Mucosa of gallbladder (tissue), 1 donor: Measurements from ENCODE around the gene TMEM165. TPM values are rescaled to one million over a fixed set of nuclear protein-coding genes. Genes with fewer than 3 reads are reported as not detected.
"Not testable (repeated sequence)": the region's sequence is repeated elsewhere in the genome, so short reads cannot be mapped to it uniquely, and the experiment has no call there.

Experiments
- DNase-seq: peaks from one replicate; pipeline ENCODE4 v3.0.0-alpha.2; 2020; ENCODE audit warnings: low spot score
- total RNA-seq: library from RNA; stranded (reverse); gene quantifications from one replicate; pipeline ENCODE4 v1.2.1, GENCODE V29; 2021
- donor health status: DM: no; HTN: no; CAD: no.

TMEM165 gene, protein sequence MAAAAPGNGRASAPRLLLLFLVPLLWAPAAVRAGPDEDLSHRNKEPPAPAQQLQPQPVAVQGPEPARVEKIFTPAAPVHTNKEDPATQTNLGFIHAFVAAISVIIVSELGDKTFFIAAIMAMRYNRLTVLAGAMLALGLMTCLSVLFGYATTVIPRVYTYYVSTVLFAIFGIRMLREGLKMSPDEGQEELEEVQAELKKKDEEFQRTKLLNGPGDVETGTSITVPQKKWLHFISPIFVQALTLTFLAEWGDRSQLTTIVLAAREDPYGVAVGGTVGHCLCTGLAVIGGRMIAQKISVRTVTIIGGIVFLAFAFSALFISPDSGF
- total RNA-seq, result 98.8 TPM

DNA sequence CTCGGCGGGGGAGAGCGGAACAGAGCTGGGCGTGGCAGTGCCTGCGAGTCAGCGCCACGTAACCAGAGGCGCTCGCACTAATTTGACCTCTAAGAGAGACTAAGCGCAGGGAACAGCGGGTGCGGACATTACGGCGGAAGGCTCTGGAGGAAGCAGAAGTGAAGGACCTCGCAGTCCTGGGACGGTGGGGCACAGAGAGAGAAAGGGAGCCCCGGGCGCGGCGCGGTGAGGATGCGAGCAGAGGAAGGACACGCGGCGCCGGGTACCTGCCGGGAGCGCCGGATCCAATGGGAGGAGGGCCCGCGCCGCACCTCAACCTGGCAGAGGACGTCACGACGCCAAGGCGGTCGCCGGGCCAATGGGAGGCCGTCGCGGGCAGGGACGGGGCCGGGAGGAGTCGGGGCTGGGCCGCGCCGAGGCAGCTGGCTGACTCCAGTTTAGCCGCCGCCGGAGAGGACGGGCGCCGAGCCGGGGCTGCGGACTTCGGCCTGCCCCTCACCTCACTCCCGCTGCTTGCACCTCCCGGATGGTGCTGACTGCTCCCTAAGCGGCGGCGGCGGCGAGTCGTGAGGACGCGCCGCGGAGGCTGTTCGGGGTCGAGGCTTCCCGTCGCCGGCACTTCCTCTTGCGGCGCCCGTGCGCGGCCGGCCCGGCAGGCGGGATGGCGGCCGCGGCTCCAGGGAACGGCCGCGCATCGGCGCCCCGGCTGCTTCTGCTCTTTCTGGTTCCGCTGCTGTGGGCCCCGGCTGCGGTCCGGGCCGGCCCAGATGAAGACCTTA is at the start of gene TMEM165:
Gene TMEM165, plus strand, starts transcription at position 429 of the 779 bp plus-strand sequence. Its CDS starts 233 bp downstream, at position 662.
- DNase-seq, result peak; percentile 93

DNA sequence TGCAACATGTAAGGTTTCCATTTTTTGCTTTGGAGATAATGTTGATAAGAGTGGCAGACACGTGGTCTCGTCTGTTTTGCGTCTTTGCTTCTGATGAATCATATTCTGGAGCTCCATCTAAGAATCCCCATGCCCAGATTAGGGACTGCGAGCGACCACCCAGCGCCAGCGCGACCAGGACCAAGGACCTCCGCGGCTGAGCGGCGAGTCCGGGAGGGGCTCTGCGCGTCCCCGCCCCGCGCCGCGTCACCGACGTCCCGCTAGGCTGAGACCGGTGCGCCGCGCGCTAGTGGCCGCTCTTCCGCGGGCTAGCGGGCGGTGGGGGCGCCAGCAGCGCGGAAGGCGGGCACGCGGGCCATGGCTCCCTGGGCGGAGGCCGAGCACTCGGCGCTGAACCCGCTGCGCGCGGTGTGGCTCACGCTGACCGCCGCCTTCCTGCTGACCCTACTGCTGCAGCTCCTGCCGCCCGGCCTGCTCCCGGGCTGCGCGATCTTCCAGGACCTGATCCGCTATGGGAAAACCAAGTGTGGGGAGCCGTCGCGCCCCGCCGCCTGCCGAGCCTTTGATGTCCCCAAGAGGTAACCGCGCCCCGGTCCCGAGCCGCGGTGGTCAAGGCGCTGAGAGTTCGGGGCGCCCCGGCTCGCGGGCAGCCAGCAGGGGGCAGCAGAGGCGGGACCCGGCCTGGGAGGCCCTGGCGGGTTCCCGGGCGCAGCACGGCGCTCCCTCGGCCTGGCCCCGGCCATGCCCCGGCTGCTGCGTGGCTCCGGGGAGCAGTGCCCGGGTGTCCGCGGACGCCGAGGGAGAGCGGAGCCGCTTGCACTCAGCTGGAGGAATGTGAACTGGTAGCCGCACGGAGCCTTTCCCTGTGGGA is 49.5 kb upstream of the TMEM165 start, which contains the start of gene SRD5A3:
Gene SRD5A3, plus strand, starts transcription at position 263 of the 871 bp plus-strand sequence. Its CDS starts 95 bp downstream, at position 358.
- DNase-seq, result peak; percentile 87

DNA sequence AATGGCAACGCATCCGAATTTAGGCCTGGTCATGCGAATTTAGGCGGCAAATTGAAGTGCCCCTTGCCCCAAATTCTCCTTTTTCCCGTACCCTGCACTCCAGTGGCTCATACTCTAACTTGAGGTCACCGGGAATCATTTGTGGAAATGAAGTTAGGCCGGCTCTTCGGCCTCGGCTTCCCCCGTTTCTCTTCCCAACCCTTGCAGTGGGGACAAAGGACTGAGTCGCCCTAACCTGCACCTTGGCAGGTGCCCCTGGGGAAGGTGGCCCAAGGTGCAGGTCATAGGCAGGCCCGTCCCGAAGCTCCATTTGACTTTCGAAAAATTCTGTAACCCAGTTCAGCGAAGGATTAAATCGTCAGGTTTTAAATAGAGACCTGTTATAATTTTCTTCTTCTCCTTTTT is 48.9 kb upstream of the TMEM165 start:
- DNase-seq, result no peak

DNA sequence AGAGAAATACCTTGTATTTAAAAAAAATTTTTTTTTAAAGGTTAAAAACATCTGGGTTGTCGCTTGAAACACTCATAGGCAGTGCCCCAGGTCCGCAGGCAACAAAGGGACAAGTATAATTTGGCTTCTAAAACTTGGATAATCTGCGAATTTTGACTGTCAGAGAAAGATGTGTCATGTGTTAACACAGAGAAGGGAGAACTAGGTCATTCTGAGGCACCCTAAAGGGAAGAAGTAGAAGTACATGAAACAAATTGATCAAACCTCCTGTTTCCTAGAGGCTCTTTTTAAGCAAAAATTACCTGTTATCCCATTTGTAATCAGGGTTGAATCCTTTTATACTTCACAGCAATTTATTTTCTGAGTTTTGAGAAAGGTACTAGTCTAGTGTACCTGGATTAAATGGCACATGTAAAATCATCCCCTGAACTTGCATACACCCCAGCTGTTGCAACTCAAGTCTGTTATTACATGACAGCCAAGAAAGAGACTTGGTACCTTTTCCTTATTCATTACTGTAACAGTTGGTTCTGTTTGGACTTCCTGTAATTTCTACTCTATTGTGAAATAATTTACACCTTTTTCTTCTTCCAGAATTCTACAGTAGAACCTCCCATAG is 48.0 kb upstream of the TMEM165 start:
- no peak for DNase-seq

DNA sequence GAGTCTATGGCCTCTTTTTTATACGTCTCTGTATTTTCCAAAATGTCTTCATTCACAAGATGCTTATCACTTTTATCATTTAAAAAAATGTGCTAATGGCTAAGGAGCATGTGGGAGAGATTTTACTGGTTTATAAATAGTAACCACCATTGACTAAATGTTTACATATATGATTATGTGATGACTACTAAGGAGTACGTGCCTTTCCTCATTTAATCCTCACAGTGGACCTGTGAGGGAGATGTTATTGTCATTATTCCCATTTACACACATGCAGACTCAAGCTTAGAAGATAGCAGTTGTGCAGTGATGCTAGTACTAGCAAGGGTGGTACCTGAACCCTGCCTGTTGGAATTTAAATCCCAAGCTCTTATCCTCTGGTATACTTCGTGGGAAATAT is 47.3 kb upstream of the TMEM165 start:
- DNase-seq, result no peak

DNA sequence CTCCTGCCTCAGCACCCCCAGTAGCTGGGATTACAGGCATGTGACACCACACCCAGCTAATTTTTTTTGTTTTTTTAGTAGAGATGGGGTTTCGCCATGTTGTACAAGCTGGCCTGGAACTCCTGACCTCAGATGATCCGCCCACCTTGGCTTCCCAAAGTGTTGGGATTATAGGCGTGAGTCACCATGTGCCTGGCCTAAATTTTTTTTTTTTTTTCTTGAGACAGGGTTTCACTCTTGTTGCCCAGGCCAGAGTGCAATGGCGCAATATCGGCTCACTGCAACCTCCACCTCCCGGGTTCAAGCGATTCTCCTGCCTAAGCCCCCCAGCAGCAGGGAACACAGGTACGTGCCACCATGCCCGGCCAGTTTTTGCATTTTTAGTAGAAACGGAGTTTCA is 44.9 kb upstream of the TMEM165 start:
- not testable (repeated sequence) for DNase-seq

DNA sequence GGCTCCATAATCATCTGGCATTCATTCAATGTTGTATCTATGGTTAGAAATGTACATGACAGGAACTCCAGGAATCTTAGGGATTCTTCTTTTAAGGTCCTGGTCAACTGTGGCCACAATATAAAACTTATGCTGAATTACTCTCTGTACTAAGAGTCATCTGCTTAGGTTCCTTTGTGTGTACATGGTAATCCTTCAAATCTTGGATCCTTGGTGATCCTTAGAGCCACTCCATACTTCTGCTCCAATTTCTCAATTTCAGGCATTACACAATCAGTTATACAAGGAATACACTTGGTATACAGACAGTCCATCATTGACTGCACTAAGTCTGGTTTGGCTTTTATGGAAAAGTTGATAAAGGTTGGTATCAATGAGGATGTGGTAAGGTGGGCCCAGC is 43.9 kb upstream of the TMEM165 start:
- DNase-seq, result no peak

DNA sequence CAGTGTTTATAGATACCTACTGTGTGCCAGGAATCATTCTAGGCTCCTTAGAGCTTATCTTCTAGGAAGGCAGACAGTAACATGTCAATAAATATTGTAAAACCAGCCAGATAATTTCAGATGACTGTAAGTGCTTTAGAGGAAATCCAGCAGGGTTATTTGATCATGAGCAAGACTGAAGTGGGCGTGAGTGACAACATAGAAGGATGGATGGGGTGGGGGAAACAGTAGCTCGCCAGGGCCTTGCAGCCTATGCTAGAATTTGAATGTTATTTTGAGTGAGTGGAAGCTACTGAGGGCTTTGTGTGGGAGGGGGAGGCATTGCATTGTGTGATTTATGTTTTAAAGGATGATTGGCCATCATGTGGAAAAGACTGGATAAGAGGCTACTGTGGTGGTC is 43.0 kb upstream of the TMEM165 start:
- no peak for DNase-seq

DNA sequence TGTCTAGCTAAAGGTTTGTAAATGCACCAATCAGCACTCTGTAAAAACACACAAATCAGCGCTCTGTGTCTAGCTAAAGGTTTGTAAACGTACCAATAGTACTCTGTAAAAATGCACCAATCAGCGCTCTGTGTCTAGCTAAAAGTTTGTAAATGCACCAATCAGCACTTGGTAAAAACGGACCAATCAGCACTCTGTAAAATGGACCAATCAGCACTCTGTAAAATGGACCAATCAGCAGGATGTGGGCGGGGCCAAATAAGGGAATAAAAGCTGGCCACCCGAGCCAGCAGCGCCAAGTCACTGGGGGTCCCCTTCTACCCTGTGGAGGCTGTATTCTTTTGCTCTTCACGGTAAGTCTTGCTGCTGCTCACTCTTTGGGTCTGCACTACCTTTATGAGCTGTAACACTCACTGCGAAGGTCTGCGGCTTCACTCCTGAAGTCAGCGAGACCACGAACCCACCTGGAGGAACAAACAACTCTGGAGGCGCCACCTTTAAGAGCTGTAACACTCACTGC is 42.5 kb upstream of the TMEM165 start:
- DNase-seq, result not testable (repeated sequence)

DNA sequence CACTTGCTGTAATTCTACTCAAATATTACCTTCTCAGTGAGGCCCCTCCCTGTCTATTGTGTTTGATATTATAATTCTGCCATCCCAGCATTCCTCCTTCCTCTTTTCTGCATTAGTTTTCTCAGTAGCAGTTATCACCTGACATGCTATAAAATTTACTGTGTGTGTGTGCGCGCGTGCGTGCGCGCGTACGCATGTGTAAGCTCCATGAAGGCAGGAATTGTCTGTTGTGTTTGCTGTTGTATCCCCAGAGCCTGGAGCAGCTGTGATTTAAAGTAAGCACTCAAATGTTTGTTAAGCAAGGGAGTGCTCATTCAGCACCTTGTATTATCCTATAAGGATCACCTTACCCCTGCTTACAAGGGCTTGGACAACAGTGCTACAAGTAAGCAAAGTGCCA is 41.1 kb upstream of the TMEM165 start:
- no peak for DNase-seq

DNA sequence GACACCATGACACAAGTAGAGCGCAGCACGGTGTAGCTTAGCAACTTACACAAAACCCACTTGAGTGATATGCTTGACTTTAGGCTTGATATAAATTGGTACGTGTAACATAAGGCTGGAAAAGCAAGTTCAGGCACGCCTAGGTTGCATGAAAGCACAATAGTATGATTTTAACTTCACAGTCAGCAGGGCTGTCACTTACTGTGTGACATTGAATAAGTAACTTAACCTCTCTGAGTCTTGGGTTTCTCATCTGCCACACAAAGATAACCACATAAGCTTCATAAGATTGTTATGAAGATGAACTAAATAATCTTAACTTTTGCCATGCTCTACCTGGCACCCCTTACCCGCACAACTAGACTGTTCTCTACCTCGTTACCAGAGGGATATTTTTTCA is 40.2 kb upstream of the TMEM165 start:
- no peak for DNase-seq

DNA sequence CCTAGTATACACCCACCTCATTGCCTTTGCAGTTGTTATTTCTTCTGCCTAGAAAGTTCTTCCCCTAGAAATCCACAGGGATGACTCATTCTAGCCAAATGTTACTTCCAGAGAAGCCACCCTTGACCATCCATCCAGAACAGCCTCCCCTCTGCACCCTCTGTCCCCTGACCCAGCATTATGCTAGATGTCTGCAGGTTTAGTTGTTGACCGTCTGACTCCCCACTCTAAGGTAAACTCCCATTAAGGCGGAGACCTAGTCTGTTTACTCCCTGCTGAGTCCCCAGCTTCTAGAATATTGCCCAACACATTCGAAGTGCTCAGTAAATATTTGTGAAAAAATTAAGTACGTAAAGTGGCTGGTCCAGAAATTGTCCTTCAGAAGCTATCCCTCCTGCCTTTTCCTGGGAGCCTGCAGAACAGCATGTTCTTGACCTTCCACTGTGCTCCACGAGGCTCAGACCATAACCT is 38.7 kb upstream of the TMEM165 start:
- DNase-seq, result no peak

DNA sequence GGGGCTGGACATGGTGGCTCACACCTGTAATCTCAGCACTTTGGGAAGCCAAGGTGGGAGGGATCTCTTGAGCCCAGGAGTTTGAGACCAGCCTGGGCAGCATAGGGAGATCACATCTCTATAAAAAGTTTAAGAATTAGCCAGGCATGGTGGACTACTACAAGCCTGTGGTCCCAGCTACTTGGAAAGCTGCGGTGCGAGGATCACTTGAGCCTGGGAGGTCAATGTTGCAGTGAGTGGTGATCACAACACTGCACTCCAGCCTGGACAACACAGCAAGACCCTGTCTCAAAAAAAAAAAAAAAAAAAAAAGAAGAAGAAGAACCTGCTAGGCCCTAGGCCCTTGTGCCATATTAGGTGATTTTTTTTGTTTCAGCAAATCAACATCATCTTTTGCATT is 37.5 kb upstream of the TMEM165 start:
- no peak for DNase-seq

DNA sequence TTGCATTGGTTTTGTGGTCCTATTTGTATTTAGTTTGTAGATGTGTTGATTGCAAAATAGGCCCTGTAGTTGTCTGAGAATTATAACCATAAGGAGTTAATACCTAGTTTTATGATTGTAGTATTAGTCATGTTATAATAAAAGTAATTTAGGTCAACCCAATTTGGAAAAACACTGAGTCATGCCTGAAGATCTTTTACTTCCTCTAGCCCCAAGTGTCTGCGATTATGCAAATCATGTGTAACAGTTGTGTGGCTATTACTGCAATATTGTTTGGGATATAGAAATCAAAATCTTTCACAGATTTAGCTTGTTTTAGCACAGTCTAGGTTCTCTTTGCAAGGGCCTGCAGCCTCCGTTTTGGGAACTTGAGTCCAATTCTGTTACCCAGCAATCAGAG is 37.1 kb upstream of the TMEM165 start:
- no peak for DNase-seq

DNA sequence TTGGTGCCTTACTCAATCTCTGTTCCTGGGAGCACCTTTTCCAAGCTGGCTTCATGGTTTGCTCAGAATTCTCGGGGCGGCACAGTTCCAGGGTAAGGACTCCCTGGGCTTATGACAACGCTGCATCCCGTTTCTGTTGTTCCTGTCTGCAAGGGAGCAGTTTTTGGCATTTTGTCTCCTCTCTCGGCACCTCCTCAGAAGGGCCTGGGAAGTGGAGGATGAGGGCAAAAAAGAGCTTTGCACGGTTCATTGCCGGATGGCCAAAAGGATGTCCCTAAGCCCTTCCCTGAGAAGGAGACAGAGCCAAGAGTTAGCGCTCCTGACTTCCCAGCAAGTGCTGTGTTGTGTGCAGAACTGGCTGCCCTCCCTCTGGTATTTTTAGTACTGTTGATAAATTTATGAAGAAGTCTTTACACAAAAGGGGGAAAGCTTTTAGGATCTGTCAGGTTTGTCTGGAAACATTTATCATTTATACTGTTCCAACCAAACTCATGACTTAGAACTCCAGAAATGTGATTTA is 36.3 kb upstream of the TMEM165 start:
- DNase-seq, result no peak

DNA sequence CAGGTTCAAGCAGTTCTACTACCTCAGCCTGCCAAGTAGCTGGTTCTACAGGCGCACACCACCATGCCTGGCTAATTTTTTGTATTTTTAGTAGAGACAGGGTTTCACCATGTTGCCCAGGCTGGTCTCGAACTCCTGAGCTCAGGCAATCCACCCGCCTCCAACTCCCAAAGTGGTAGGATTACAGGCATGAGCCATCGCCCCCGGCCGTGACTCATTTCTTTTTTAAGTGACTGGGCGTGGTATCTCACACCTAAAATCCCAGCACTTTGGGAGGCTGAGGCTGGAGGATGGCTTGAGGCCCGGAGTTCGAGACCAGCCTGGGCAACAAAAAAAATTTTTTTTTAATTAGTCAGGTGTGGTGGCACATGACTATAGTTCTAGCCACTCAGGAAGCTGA is 32.8 kb upstream of the TMEM165 start:
- DNase-seq, result not testable (repeated sequence)

DNA sequence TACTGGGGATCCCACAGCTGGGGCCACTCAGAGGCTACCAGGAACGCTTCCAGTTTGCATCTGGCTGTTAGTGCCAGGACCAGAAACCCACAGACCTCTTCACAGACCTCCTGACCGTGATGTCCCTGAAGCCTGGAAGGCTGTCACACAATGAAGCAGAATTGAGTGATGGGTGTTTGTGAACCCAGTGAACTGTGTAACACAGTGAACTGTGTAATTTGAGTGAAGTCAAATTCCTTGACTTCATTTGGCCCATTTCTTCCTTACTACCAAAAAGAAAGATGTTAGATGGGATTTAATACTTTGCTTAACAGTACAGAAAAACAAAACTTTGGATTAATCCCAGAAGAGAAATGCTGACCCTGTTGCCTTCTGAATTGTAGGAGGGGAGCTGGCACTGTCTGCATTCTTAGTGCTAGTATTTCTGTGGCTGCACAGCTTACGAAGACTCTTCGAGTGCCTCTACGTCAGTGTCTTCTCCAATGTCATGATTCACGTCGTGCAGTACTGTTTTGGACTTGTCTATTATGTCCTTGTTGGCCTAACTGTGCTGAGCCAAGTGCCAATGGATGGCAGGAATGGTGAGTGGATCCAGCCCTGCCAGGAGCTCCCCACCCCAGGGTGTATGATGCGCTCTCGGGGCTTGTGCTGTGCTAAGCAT is 31.9 kb upstream of the TMEM165 start:
- DNase-seq, result no peak

DNA sequence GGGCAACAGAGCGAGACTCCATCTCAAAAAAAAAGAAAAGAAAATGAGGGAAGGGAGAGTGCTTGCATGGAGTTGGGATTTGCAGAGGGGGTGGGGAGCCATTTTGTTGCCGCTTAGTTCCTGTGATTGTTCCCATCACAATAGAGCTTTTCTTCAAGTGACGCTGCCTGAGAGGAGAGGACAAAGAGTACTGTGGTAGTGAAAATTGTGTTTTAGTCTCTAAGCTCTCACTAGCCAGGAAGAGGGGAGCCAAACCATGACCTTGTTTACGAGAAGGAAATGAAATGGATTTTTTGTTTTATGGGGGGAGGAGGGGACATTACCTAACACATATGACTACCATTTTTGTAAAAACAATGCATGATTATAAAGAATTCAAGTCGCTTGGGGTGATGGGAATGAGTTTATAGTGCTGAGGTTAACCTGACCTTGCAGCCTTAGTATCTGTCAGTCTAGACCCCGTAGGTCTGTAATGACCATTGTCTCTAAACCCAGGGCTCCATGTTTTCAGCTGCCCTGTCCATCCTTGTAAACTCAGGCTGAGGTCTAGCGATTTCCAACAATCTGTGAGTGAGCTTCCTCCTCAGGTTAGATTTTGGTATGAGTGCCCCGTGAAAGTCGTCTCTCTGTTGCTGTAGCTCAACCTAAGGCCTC is 30.9 kb upstream of the TMEM165 start:
- DNase-seq, result no peak

DNA sequence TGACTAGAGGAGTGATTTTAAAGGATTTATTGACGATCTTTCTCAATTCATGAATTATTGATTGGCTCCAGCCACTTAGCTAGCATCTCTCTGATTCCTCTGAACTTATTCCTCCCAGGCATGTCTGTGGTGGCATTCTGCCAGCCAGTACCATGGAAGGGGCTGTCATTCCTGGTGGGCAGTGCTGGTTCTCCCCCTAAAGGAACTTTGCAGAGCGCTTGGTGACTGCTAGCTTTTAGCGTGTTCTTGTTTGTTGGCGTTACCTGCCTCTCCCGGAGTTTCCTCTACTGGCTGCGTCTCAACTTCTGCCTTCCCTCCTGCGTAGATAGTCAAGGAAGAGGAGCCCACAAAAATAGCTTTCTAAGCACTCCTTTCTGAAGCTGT is 30.4 kb upstream of the TMEM165 start:
- no peak for DNase-seq

DNA sequence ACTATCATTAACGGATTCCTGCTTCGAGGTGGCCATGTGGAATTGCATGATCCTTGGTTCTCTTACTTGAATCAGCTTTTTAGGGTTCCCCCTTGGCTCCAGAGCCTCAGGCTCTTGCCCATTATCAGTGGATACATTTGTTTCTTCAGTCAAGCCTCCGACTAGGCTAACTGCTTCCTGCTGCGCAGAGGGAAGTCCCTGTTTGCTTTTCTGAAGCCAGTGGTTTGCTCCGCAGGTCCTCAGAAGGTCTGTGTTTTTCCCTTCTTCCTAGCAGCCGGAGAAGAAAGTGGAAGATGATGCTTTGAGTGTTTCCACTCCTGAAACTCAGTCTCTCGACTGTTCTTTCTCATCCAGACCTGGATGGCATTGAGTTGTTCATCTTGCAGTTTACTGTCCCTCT is 29.1 kb upstream of the TMEM165 start:
- DNase-seq, result no peak
